Activated T-helper 2 cell treated with anti-CD3 and anti-CD28 coated beads, Interferon-gamma antibody, Interleukin-2, Interleukin-4, amounts not matched to agents 10 μg/mL and 5 μg/mL and 100 μg/mL, durations not matched to agents 14 hours and 24 hours and 36 hours (primary cell): Measurements from ENCODE around the gene CDC42BPA. TPM values are rescaled to one million over a fixed set of nuclear protein-coding genes. Genes with fewer than 3 reads are reported as not detected.

Source experiments
- DNase-seq: peaks from one replicate; pipeline ENCODE4 v3.0.0; 2021; ENCODE audit warnings: low spot score
- H3K27ac Mint-ChIP-seq: one replicate; pipeline ENCODE4 v1.8.0; 2021; ENCODE audit warnings: mixed read lengths
- H3K27me3 Mint-ChIP-seq: one replicate; pipeline ENCODE4 v1.8.0; 2021; ENCODE audit warnings: low read depth, mixed read lengths
- H3K36me3 Mint-ChIP-seq: one replicate; pipeline ENCODE4 v1.8.0; 2021; ENCODE audit warnings: low read depth, mixed read lengths
- H3K4me1 Mint-ChIP-seq: one replicate; pipeline ENCODE4 v1.8.0; 2021; ENCODE audit warnings: low read depth, mixed read lengths
- H3K4me3 Mint-ChIP-seq: one replicate; pipeline ENCODE4 v1.8.0; 2021; ENCODE audit warnings: low read depth, mild to moderate bottlenecking, moderate library complexity, mixed read lengths
- H3K9me3 Mint-ChIP-seq: one replicate; pipeline ENCODE4 v1.8.0; 2021; ENCODE audit warnings: mixed read lengths
- intact Hi-C: fragments of 100-400 bp; cut with micrococcal nuclease; formaldehyde crosslinking; loops from one replicate; pipeline ENCODE4 v1.15.1; 2023
- total RNA-seq: library from RNA; stranded (reverse); gene quantifications from 2 replicates; pipeline ENCODE4 v1.2.3, GENCODE V29; 2022

Gene CDC42BPA
- total RNA-seq, 1 donor from 2014 or later = 6.6 TPM

- DNase-seq = no peak
- no peaks in the 10 kb centered on the region for H3K36me3 Mint-ChIP-seq
- H3K9me3 Mint-ChIP-seq = no peaks in the 10 kb centered on the region
- no peak overlapping the region for H3K27ac Mint-ChIP-seq
- intact Hi-C loops = no loop called here
- H3K27me3 Mint-ChIP-seq = peaks cover 17% of the 10 kb centered on the region
- no peak overlapping the region for H3K4me3 Mint-ChIP-seq
- H3K4me1 Mint-ChIP-seq = no peaks in the 10 kb centered on the region
Measured at GRCh38 chr1:227066999-227067398, 251.3 kb downstream of the CDC42BPA start.

GRCh38 chr1:227065311-227065710 lies 253.0 kb downstream of the CDC42BPA start:
- Mint-ChIP-seq H3K4me1 (no peaks in the 10 kb centered on the region), H3K27me3 (peaks cover 17% of the 10 kb centered on the region), H3K27ac (no peak overlapping the region), H3K4me3 (no peak overlapping the region), H3K9me3 (no peaks in the 10 kb centered on the region), H3K36me3 (no peaks in the 10 kb centered on the region)
- no peak for DNase-seq
- intact Hi-C loops = no loop called here

GRCh38 chr1:227062306-227062705 lies 256.0 kb downstream of the CDC42BPA start:
- no peaks in the 10 kb centered on the region for H3K4me1 Mint-ChIP-seq
- DNase-seq = no peak
- no peak overlapping the region for H3K4me3 Mint-ChIP-seq
- H3K9me3 Mint-ChIP-seq = no peaks in the 10 kb centered on the region
- peaks cover 12% of the 10 kb centered on the region for H3K27me3 Mint-ChIP-seq
- no peaks in the 10 kb centered on the region for H3K36me3 Mint-ChIP-seq
- intact Hi-C loops = no loop called here
- H3K27ac Mint-ChIP-seq = no peak overlapping the region

GRCh38 chr1:227059076-227059475 lies 259.2 kb downstream of the CDC42BPA start:
- intact Hi-C loops = no loop called here
- Mint-ChIP-seq H3K27me3 (peaks cover 5% of the 10 kb centered on the region), H3K4me3 (no peak overlapping the region), H3K4me1 (no peaks in the 10 kb centered on the region), H3K36me3 (no peaks in the 10 kb centered on the region), H3K9me3 (no peaks in the 10 kb centered on the region), H3K27ac (no peak overlapping the region)
- no peak for DNase-seq

GRCh38 chr1:227058321-227058751 lies 260.0 kb downstream of the CDC42BPA start:
- Mint-ChIP-seq H3K36me3 (no peaks in the 10 kb centered on the region), H3K27me3 (peaks cover 3% of the 10 kb centered on the region), H3K27ac (no peak overlapping the region), H3K4me3 (no peak overlapping the region), H3K9me3 (no peaks in the 10 kb centered on the region), H3K4me1 (no peaks in the 10 kb centered on the region)
- no peak for DNase-seq
- intact Hi-C loops = no loop called here

GRCh38 chr1:227049253-227049652 lies 269.0 kb downstream of the CDC42BPA start:
- Mint-ChIP-seq H3K27ac (no peak overlapping the region), H3K4me1 (no peaks in the 10 kb centered on the region), H3K36me3 (no peaks in the 10 kb centered on the region), H3K9me3 (no peaks in the 10 kb centered on the region), H3K4me3 (no peak overlapping the region), H3K27me3 (peaks cover 16% of the 10 kb centered on the region)
- intact Hi-C loops = no loop called here
- no peak for DNase-seq

DNA sequence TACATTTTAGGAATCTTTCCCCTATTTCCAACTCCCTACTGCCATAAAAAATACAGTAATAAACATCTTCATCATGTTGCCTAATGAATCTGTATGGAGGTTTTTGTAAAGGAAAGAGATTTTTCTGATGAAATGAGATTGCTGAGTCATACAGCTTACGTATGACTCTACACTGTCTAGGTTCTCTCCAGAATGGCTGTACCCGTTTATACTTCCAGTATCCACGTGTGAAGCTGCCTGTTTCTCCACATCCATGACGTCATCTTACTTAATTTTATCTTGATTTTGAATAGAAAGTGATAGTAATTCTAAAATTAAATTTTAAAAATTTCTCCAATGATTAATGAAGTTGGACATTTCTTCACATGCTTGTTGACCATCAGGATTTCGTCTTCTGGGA lies 274.5 kb downstream of the CDC42BPA start:
- DNase-seq = no peak
- no peaks in the 10 kb centered on the region for H3K36me3 Mint-ChIP-seq
- H3K27me3 Mint-ChIP-seq = peaks cover 13% of the 10 kb centered on the region
- H3K27ac Mint-ChIP-seq = no peak overlapping the region
- no peaks in the 10 kb centered on the region for H3K9me3 Mint-ChIP-seq
- no peak overlapping the region for H3K4me3 Mint-ChIP-seq
- intact Hi-C loops = no loop called here
- no peaks in the 10 kb centered on the region for H3K4me1 Mint-ChIP-seq

DNA sequence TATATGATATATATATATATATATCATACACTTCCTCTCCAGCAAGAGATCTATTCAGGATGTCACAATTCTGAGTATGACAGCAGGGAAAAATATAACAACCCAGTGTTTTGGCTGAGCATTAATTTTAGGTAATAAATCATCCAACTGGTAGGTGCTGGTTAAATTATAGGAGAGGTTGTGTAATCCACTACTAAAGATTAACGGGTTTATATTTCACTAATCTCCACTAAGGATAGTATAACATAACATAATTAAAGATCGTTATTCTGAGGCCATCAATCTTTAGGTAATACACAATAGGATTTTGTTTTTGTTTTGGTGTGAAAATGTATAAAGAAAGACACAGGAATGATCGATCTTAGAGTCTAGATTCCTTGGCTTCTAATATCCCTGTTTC lies 276.0 kb downstream of the CDC42BPA start:
- DNase-seq = no peak
- no peak overlapping the region for H3K4me3 Mint-ChIP-seq
- H3K4me1 Mint-ChIP-seq = no peaks in the 10 kb centered on the region
- peaks cover 13% of the 10 kb centered on the region for H3K27me3 Mint-ChIP-seq
- no peaks in the 10 kb centered on the region for H3K9me3 Mint-ChIP-seq
- no peak overlapping the region for H3K27ac Mint-ChIP-seq
- intact Hi-C loops = no loop called here
- H3K36me3 Mint-ChIP-seq = no peaks in the 10 kb centered on the region

DNA sequence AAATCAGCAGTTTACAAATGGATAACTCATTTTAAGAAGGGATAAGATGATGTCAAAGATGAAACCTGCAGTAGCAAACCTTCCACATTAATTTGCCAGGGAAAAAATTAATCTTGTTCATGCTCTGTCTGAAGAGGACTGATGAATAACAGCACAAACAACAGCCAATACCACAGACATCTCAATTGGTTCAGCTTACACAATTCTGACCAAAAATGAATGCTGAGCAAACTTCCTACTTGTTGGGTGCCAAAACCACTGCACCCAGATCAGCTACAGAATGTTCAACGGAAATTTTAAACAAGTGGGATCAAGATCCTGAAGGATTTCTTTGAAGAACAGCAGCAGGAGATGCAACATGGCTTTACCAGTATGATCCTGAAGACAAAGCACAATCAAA lies 279.9 kb downstream of the CDC42BPA start:
- Mint-ChIP-seq H3K4me1 (no peaks in the 10 kb centered on the region), H3K27ac (no peak overlapping the region), H3K9me3 (no peaks in the 10 kb centered on the region), H3K27me3 (peaks cover 13% of the 10 kb centered on the region), H3K36me3 (no peaks in the 10 kb centered on the region), H3K4me3 (no peak overlapping the region)
- no peak for DNase-seq
- intact Hi-C loops = no loop called here

DNA sequence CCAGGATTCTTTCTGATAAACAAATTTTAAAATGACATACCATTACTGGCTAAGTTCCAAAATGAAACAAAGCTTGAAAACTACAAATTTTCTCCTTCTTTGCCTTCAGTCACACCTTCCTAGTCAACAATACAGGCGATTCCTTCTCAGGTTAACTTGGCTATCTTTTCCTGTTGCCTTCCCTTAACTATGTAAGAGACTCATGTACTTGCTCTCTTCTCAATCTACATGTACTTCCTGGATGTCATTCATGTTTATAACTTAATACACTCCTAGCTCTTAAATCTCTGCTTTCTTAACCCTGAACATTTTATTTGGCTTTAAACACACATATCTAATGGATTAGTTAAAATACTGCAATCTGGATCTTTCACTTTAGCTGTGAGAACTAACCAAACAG lies 281.2 kb downstream of the CDC42BPA start:
- Mint-ChIP-seq H3K4me1 (no peaks in the 10 kb centered on the region), H3K27ac (no peak overlapping the region), H3K4me3 (no peak overlapping the region), H3K27me3 (peaks cover 9% of the 10 kb centered on the region), H3K9me3 (no peaks in the 10 kb centered on the region), H3K36me3 (no peaks in the 10 kb centered on the region)
- intact Hi-C loops = no loop called here
- DNase-seq = no peak

DNA sequence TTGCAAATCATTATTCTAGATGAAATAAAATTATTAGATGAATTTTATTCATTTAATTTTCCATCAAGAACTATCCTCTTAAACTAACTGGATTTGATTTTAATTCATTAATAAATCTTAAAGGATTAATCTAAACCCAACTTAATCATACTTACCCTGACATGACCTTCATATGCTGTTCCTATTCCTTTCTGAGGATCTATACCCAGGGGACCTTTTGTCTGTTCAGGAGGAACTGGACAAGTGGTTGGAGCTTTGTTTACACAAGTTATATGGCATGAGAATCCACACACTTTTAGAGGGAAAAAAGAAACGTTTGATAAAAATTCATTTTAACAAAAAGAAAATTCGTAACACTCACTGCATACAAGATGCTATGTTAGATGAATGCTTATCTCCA lies 283.0 kb downstream of the CDC42BPA start:
- no peak for DNase-seq
- H3K9me3 Mint-ChIP-seq = no peaks in the 10 kb centered on the region
- no peak overlapping the region for H3K27ac Mint-ChIP-seq
- H3K36me3 Mint-ChIP-seq = no peaks in the 10 kb centered on the region
- intact Hi-C loops = no loop called here
- no peaks in the 10 kb centered on the region for H3K4me1 Mint-ChIP-seq
- H3K27me3 Mint-ChIP-seq = peaks cover 2% of the 10 kb centered on the region
- no peak overlapping the region for H3K4me3 Mint-ChIP-seq

GRCh38 chr1:227033880-227034279 lies 284.4 kb downstream of the CDC42BPA start:
- no peaks in the 10 kb centered on the region for H3K9me3 Mint-ChIP-seq
- intact Hi-C loops = no loop called here
- no peaks in the 10 kb centered on the region for H3K27me3 Mint-ChIP-seq
- H3K4me1 Mint-ChIP-seq = no peaks in the 10 kb centered on the region
- DNase-seq = no peak
- no peak overlapping the region for H3K27ac Mint-ChIP-seq
- H3K36me3 Mint-ChIP-seq = no peaks in the 10 kb centered on the region
- no peak overlapping the region for H3K4me3 Mint-ChIP-seq

DNA sequence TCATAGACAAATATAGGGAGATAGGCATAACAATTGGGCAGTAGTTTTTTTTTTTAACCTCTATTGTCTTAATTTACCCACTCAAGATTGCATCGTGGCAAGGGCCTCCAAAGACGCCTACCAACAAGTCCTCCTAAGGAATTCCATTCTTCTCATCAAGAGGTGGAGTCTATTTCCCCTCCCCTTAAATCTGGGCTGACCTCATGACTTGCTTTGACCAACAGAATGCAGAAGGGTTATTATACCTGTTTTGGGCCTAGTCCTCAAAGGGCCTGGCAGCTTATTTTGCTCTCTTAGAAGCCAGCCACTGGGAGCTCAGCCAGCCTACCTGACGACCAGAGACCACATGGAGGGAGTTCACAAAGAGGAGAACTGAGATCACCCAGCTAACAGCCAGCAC lies 285.9 kb downstream of the CDC42BPA start:
- Mint-ChIP-seq H3K27me3 (no peaks in the 10 kb centered on the region), H3K9me3 (no peaks in the 10 kb centered on the region), H3K4me3 (no peak overlapping the region), H3K36me3 (peaks cover 3% of the 10 kb centered on the region), H3K27ac (no peak overlapping the region), H3K4me1 (no peaks in the 10 kb centered on the region)
- intact Hi-C loops = no loop called here
- DNase-seq = no peak

GRCh38 chr1:227016990-227017389 lies 301.3 kb downstream of the CDC42BPA start:
- no peak overlapping the region for H3K4me3 Mint-ChIP-seq
- H3K27me3 Mint-ChIP-seq = no peaks in the 10 kb centered on the region
- no peak overlapping the region for H3K27ac Mint-ChIP-seq
- intact Hi-C loops = no loop called here
- H3K4me1 Mint-ChIP-seq = no peaks in the 10 kb centered on the region
- no peak for DNase-seq
- H3K36me3 Mint-ChIP-seq = peaks cover 3% of the 10 kb centered on the region
- H3K9me3 Mint-ChIP-seq = peaks cover 7% of the 10 kb centered on the region
